Stomach smooth muscle (tissue), 2 donors: ENCODE measurements around the gene METTL21A.

Experiments
- H3K27ac ChIP-seq: one replicate; pipeline ENCODE4 v1.7.0; 2013; ENCODE audit warnings: mild to moderate bottlenecking, low read length, inconsistent platforms
- H3K27me3 ChIP-seq, 2 donors: one replicate each; pipeline ENCODE4 v1.7.0; 2013; ENCODE audit warnings: low read length in 2 of 2; ENCODE audit not compliant: insufficient read depth in 2 of 2, control insufficient read depth in 1 of 2
- H3K36me3 ChIP-seq, 2 donors: one replicate each; pipeline ENCODE4 v1.7.0; 2013; ENCODE audit warnings: low read length in 2 of 2; ENCODE audit not compliant: control insufficient read depth in 2 of 2, insufficient read depth in 2 of 2
- H3K4me1 ChIP-seq: one replicate; pipeline ENCODE4 v1.7.0; 2013; ENCODE audit warnings: low read length; ENCODE audit not compliant: control insufficient read depth, insufficient read depth
- H3K4me3 ChIP-seq, 2 donors: one replicate each; pipeline ENCODE4 v1.7.0; 2013; ENCODE audit warnings: low read length in 2 of 2
- H3K9ac ChIP-seq, 2 donors: one replicate each; pipeline ENCODE4 v1.7.0; 2013; ENCODE audit warnings: low read length in 2 of 2, mild to moderate bottlenecking in 1 of 2
- H3K9me3 ChIP-seq, 2 donors: one replicate each; pipeline ENCODE4 v1.7.0; 2013; ENCODE audit warnings: low read length in 2 of 2; ENCODE audit not compliant: control insufficient read depth in 2 of 2
- donor health status: healthy.
- donor health status: Pancreatic carcinoma.

METTL21A gene

GRCh38 chr2:207565736-207566500, 59.3 kb downstream of the METTL21A start:
- no peaks in the 10 kb centered on the region for H3K4me1 ChIP-seq
- peaks cover 4 to 21% of the 10 kb centered on the region in 2 donors for H3K36me3 ChIP-seq
- no peak overlapping the region for H3K9ac ChIP-seq
- H3K9me3 ChIP-seq = no peaks in the 10 kb centered on the region
- no peak overlapping the region for H3K27ac ChIP-seq
- H3K4me3 ChIP-seq = no peak overlapping the region
- no peaks in the 10 kb centered on the region for H3K27me3 ChIP-seq
